T47D (cell line): ENCODE data around the gene CGB1.

Source experiments
- DNase-seq, 2 experiments: peaks; one replicate each; pipeline versions ENCODE4 v3.0.0 to v3.0.0-alpha.2; 2011 to 2012; ENCODE audit warnings: low read depth in 1 of 2, low spot score in 1 of 2
- JUND ChIP-seq: IDR thresholded peaks from 2 replicates; pipeline ENCODE4 v1.6.1; 2012; ENCODE audit warnings: low read depth
- in situ Hi-C: cut with HindIII; loops from 2 replicates; pipeline ENCODE4 v1.10.0; 2016; ENCODE audit warnings: low sequenced_read_pairs, low pct_unique_long_range_greater_than_20kb

CGB1 gene

GRCh38 chr19:49010453-49010852, 26.2 kb downstream of the CGB1 start:
- no peak for DNase-seq

GRCh38 chr19:49009828-49010227, 26.9 kb downstream of the CGB1 start:
- no peak for DNase-seq
- TF ChIP-seq JUND: no peak
- in situ Hi-C loops: no loop called here

More at GRCh38 chr19:49010453-49010852, 26.2 kb downstream of the CGB1 start:
- TF ChIP-seq JUND: no peak
- in situ Hi-C loops: no loop called here

- in situ Hi-C loops: no loop called here
These were observed 29.8 kb downstream of the CGB1 start for GRCh38 chr19:49006905-49007304.

GRCh38 chr19:49004964-49005614, 31.6 kb downstream of the CGB1 start:
- no peak for DNase-seq
- in situ Hi-C loops: no loop called here
- no peak for TF ChIP-seq JUND

More at GRCh38 chr19:49006905-49007304, 29.8 kb downstream of the CGB1 start:
- TF ChIP-seq JUND: no peak
- DNase-seq: no peak

- in situ Hi-C loops: no loop called here
- DNase-seq: no peak
- TF ChIP-seq JUND: no peak
These were observed 32.6 kb downstream of the CGB1 start for GRCh38 chr19:49004133-49004532.

- in situ Hi-C loops: no loop called here
- TF ChIP-seq JUND: no peak
- peak in 1 of 2 experiments; percentile 56 for DNase-seq
These were observed 37.0 kb downstream of the CGB1 start for GRCh38 chr19:48999481-49000325.

GRCh38 chr19:48997972-48998371, 38.7 kb downstream of the CGB1 start:
- peak in 1 of 2 experiments; percentile 71 for DNase-seq
- no peak for TF ChIP-seq JUND
- in situ Hi-C loops: no loop called here

GRCh38 chr19:48994035-48994386, 42.7 kb downstream of the CGB1 start:
- DNase-seq: no peak
- TF ChIP-seq JUND: no peak
- in situ Hi-C loops: no loop called here

- peak; percentile 92 to 99 for DNase-seq
- in situ Hi-C loops: no loop called here
- no peak for TF ChIP-seq JUND
These were observed 43.3 kb downstream of the CGB1 start, which contains the start of the genes GYS1 and RUVBL2 for GRCh38 chr19:48993175-48994034. Gene GYS1, minus strand, starts transcription at chr19:48993309. Its CDS starts 197 bp downstream, at chr19:48993112. Gene RUVBL2, plus strand, starts transcription at chr19:48993887. Its CDS starts 25 bp downstream, at chr19:48993912.

GRCh38 chr19:48992581-48993174, 44.0 kb downstream of the CGB1 start:
- in situ Hi-C loops: no loop called here
- DNase-seq: no peak
- no peak for TF ChIP-seq JUND

GRCh38 chr19:48991873-48992580, 44.7 kb downstream of the CGB1 start:
- peak; percentile 62 to 74 for DNase-seq
- no peak for TF ChIP-seq JUND
- in situ Hi-C loops: no loop called here

- in situ Hi-C loops: no loop called here
- DNase-seq: no peak
- no peak for TF ChIP-seq JUND
These were observed 45.6 kb downstream of the CGB1 start for GRCh38 chr19:48991011-48991609.
